ENCODE measurements around the gene KMT2B. TPM values are rescaled to one million over a fixed set of nuclear protein-coding genes. Genes with fewer than 3 reads are reported as not detected.
"Not testable (repeated sequence)": the region's sequence is repeated elsewhere in the genome, so short reads cannot be mapped to it uniquely, and the experiment has no call there.

Gene KMT2B
- polyA plus RNA-seq, 4 donors: 24.2 to 42.6 (median 34.2) TPM

DNA sequence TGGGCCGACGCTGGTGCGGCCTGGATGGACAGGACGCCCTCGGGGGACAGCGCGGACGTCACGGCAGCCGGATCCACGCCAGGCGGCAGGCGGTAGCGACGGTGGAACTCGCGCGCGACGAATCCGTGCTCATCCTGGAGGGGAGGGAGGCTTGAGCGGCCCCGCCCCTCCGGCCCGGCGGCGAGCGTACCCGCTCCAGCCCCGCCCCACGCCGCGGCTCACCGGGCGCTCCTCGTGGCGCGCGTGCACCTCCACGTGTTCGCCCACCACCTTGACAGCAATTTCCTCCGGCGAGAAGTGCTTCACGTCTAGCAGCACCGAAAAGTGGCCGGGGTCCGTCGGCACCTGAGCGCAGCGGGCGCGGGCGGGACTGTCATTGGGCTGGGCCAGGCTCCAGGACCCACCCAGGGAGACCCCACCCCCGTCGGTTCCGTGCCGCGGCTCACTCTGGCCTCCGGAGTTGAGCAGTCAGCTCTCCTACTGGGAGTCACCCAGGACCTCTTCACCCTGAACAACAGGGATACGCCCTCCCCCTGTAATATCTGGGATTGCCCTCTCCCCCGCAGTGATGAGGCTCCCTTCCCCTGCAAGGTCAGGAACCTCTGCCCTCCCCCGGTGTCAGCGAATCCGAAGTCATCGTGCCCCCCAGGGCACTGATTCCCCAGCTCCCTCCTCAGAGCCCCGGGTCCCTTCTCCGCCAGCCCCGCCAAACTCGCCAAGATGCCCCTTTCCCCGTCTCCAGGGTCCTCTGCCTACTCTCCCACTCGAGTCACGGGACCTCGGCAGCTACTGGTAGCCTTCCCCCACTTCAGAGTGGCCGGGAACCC, 38.0 kb downstream of the KMT2B start:
- no peak for DNase-seq (ENCODE audit: low read depth in 4 of 4, low spot score in 2 of 4)

DNA sequence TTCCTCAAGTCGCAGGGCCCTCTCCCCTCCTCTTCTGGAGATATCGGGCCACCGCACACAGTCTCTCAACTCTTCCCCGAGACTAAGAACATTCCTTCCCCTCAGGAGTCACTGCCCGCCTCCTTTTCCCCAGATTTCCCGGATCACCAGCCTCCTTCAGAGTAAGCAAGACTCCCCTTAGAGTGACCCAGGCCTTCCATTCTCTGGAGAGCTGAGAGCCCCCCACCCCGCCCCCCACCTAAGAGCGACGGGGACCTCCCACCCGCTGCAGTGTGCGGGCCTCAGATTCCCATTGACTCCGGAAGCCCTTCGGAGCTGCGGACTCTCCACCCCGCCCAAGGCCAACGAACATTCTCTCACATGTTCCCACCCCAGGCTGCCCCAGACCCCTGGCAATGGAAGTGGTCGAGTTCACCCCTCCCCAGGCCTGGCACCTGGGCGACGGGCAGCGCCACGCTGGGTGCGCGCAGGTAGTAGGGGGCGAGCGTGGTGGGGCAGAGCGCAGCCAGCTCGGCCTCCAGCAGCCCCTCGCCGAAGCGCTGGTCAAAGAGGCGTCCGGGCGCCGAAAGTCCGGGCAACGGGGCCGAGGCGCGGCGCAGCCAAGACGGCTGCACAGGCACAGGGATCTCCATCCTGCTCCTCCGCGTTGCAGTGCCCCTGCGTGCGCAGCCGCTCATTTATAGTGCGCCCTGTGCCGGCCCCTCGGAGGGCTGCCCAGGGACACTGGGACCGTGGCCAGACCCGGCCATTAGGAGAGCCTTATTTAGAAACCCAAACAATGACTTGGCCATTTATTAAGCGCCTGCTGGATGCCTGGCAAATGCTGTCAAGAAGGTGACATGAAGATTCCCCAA, 38.8 kb downstream of the KMT2B start, which contains the start of gene HSPB6:
Gene HSPB6, minus strand, starts transcription at position 653 of the 854 bp plus-strand sequence. Its CDS starts 21 bp downstream, at position 632.
- DNase-seq (ENCODE audit: low read depth in 4 of 4, low spot score in 2 of 4): no peak

DNA sequence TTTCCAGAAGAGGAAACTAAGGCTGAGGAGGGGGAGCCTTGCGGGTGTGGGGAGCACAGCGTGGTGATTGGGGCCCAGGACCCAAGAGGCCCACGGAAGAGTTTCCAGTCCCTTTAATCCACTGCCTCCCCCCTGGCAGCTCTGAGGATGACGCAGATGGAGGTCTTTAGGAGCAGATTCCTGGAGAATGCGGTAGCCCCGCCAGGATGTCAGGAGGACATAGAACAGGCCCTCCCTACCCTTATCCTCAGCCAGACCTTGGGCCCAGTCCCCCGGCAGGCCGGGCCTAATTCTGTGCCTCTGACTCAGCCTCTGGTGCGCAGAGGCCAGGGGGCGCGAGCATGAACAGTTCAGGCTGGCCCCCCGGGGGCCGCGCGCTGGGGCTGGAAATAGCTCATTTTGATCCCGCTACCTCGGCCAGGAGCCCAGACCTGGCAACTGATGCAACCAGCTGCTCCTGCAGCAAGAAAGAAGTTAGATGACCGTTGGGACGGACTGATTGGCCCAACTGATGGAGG, 39.5 kb downstream of the KMT2B start:
- DNase-seq (ENCODE audit: low read depth in 4 of 4, low spot score in 2 of 4): no peak

DNA sequence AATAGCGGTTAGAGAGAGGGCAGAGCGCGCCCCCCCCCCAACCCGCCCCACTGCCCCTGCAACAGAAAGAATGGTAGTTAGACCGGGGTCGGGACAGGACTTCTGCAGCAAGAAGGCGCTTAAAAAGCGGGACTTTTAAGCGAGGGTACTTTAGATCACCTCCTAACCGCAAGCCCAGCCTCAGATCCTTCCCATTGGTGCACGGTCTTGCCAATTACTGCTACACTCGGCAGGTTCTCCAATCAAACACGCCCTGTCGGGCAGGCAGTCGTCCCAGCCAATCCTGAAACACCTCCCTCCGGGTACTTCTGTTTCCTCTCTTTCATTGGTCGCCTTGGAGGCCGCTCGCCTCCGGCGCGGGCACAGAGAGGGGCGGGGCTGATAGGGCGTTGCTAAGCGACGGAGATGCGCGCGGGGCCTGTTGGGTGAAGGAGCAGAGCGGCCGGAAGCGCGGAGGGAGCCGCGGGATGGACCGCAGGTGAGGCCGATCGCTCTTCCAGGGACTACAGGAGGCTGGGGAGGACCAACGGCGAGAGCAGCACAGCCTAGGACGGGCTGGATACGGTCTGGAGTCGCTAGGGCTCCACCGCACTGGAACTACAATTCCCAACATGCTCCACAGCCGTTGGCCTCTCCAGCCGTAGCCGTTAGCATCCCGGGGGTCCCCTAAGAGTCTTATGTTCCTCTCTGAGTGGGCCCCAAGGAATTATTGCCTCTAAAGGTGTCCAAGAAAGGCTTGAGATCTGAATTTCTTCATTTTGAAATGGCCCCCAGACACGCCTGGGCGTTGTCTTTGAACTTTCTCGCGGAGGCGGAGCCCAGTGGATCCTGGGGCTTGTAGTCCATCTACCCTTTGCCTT, 40.2 kb downstream of the KMT2B start, which contains the start of gene PROSER3:
Gene PROSER3, plus strand, starts transcription at position 428 of the 860 bp plus-strand sequence. Its CDS starts 40 bp downstream, at position 468.
- DNase-seq (ENCODE audit: low read depth in 4 of 4, low spot score in 2 of 4): peak; percentile 95 to 99 (median 97)

DNA sequence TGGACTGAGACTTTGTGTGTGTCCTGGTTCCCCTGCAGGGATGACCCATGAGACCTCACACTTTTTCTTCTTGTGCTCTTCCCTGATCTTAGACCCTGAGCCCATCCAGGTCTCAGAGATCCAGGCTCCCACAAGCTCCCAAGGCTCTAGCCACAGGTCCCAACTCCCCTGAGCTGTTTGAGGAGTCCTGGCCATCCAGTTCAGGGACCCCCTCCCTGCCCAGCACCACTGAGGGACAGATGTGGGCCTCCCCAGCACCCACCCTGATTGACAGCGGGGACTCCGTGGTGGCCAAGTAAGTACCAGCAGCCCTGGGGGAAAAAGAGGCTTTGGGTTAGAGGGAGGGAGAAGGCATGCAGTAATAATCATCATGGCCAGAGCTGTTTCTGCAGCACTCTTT, 41.9 kb downstream of the KMT2B start:
- DNase-seq (ENCODE audit: low read depth in 4 of 4, low spot score in 2 of 4): no peak

DNA sequence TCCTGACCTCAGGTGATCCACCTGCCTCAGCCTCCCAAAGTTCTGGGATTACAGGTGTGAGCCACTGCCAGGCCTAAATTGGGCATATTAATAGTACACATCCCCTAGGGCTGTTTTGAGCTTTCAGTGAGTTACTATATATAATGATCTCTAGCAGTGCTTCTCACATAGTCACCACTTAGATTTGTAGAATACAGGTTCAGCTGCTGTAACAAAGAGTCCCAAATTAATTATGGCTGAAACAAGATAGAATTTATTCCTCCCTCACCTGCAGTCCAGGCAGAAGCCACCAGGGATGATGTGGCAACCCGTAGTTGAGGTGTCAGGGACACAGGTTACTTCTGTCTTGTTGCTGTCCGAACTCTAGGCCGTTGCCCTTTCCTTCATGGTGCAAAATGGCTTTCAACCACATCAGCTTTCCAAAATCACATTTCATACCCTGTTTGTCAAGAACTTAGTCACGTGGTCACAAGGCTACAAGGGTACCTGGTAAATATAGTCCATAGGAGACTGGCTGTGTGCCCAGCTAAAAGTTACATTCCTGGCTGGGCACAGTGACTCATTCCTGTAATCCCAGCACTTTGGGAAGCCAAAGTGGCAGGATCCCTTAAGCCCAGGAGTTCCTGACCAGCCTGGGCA, 43.0 kb downstream of the KMT2B start:
- no peak for DNase-seq (ENCODE audit: low read depth in 4 of 4, low spot score in 2 of 4)

DNA sequence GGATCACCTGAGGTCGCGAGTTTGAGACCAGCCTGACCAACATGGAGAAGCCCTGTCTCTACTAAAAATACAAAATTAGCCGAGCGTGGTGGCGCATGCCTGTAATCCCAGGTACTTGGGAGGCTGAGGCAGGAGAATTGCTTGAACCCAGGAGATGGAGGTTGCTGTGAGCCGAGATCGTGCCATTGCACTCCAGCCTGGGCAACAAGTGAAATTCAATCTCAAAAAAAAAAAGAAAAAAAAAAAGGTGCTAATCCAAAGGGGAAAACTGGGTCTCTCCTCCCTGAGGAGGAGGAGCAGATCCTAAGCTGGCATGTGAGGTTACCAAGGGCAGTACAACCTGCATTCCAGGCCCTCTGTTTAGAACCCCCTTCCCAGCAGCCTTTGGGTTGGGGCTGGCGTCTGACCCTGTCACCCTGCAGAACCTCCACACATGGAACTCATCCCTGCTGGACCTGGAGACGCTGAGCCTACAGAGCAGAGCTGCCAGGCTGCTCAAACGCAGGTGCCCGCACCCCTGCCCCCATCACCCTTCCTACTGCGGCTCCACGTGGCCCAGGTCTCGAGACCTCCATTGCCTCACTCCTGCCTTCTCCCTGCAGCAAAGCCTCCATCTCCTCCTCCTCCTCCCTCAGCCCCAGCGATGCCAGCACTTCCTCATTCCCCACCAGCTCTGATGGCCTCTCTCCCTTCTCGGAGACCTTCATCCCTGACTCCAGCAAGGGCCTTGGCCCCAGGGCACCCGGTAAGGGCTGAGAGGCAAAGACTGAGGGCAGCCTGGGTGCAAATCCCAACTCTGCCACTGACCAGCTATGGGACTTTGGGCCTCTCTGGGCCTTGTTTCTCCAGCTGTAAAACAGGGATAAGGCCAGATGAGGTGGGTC, 46.9 kb downstream of the KMT2B start:
- DNase-seq (ENCODE audit: low read depth in 4 of 4, low spot score in 2 of 4): no peak

DNA sequence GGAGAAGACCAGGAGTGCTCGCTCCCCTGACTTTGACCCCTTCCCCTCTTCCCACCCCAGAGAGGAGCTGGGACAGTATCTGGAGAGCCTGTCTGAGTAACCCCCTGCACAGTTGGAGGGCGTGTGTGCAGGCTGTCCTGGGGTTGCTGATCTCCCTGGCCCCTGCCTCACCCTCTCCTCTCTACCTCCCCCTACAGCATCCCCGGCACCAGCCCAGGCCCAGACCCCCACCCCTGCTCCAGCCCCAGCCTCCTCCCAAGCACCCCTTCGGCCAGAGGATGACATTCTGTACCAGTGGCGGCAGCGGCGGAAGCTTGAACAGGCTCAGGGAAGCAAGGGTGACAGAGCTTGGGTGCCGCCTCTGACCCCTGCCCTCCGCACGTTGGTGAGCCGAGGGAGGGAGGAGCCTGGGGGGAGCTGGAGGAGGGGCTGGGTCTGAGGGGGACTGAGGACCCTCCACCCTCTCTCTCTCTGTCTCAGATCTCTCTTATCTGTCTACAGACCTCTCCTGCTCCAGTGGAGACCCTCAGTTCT, 48.8 kb downstream of the KMT2B start:
- DNase-seq (ENCODE audit: low read depth in 4 of 4, low spot score in 2 of 4): no peak

DNA sequence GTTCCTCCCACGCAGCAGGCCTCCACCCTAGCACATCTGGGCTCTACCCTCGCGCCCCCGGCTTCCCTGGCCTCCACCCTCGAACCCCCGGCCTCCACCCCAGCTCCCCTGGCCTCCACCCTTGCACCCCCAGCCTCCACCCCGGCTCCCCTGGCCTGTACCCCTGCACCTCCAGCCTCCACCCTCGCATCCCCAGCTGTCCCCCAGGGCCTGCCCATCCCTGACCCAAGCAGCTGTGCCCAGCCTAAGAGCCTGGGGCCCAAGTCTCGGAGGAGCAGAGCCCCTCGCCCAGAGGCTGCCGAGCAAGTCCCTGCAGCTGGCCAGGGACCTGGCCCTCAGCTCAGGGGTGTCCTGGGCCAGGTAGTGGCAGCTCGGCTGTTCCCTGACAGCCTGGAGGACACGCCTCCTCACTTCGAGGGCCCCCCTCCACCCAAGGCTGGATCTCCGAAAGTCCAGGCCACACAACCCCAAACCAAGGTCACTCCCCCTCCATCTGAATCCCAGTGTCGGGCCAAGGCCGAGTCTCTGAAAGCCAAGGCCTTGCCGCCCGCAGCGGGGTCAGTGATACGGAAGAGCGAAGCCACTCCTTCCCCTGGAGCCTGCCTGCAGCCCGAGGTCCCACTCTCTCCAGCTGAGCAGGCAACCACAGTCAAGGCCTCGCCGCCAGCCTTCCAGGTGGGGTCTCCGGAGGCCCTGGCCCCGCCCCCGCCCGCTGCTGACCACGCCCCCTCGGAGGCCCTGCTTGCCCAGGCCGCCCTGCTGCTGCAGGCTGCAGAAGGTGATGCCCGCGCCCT, 49.7 kb downstream of the KMT2B start:
- no peak for DNase-seq (ENCODE audit: low read depth in 4 of 4, low spot score in 2 of 4)

DNA sequence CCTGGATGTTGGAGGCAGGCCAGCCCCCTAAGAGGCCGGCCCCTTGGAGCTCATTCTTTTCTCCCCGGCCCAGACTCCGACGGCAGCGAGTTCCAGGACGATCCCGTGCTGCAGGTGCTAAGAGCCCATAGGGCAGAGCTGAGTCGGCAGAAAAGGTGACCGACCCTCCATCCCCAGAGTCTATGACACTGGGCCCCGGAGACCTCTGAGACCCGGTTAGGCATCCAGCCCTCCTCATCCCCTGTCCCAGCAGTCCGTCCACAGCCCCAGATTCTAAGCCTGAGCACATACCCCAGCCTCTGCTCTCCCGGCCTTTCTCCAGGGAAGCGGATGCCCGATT, 50.2 kb downstream of the KMT2B start:
- DNase-seq (ENCODE audit: low read depth in 4 of 4, low spot score in 2 of 4): no peak

DNA sequence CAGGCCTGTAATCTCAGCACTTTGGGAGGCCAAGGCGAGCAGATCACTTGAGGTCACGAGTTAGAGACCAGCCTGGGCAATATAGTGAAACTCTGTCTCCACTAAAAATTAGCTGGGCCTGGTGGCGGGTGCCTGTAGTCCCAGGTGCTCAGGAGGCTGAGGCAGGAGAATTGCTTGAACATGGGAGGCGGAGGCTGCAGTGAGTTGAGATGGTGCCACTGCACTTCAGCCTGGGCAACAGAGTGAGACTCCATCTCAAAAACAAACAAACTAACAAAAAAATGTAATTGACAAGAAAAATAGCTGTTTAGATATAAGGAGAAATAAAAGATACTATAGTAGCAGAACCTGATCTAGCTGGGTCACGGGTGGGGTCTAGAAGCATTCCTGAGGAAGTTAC, 54.6 kb downstream of the KMT2B start:
- DNase-seq (ENCODE audit: low read depth in 4 of 4, low spot score in 2 of 4): not testable (repeated sequence)

DNA sequence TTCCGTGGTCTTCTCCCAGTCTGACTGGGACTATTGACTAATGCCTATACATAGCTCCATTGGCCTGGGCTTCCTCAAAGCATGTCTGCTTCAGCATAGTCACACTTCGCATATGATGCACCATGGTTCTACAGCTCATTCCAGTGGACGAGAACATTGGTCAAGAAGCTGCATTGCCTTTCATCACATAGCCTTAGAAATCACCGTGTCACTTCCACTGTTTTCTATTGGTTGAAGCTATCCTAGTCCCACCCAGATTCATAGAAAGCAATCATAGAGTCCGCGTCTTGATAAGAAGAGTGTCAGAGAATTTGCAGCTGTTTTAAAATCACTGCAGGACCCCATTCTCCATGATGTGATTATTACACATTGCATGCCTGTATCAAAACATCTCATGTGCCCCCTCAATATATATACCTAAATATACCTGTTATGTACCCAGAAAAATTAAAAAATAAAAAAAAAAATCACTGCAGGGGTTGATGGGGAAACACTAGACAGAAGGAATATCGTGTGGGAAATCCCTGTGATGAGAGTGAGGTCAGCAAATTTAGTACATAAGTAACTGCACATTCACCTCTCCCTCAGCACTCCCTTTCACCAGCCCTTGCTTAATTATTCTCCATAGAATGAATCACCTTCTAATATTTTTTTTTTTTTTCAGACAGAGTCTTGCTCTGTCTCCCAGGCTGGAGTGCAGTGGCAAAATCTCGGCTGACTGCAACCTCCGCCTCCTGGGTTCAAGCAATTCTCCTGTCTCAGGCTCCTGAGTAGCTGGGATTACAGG, 55.4 kb downstream of the KMT2B start:
- DNase-seq (ENCODE audit: low read depth in 4 of 4, low spot score in 2 of 4): no peak

DNA sequence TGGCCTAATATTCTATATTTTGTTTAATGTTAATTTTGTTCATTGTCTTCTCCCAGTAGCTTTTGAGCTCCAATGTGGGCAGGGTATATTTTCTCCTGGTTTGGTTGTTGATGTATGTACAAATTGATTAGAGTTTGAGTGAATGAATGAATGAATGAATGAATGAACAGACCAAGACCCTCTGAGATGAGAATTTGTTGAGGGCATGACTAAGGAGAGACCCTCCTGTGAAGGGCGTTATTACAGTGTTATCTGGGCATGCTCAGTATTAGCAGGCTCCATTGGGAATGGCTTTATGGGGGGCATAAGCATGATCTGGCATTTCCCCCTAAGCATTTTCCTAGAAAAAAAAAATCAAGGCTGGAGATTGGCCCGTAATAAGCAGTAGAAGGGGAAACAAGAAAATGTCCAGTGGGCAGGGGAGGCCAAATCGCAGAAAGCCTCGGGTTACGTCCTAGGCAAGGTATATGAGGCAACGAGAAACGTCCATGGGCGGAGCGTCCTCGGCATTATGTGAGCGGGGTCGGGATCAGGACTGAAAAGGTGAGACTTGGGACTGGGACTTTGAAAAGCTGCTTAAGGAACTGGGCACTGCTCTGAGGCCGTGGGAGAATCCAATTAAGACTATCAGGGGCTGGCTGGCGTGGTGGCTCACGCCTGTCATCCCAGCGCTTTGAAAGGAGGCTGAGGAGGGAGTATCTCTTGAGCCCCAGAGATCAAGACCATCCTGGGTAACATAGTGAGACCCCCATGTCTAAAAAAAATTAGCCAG, 56.7 kb downstream of the KMT2B start:
- no peak for DNase-seq (ENCODE audit: low read depth in 4 of 4, low spot score in 2 of 4)

DNA sequence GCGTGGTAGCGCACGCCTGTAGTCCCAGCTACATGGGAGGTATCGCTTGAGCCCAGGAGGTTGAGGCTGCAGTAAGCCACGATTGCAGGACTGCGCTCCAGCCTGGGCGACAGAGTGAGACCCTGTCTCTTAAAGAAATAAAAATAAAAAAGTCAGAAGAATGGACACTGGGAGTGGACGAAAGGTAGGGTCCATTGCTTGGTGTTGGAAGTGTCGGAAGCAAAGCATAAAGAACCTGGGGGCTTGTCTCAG, 57.2 kb downstream of the KMT2B start:
- no peak for DNase-seq (ENCODE audit: low read depth in 4 of 4, low spot score in 2 of 4)

DNA sequence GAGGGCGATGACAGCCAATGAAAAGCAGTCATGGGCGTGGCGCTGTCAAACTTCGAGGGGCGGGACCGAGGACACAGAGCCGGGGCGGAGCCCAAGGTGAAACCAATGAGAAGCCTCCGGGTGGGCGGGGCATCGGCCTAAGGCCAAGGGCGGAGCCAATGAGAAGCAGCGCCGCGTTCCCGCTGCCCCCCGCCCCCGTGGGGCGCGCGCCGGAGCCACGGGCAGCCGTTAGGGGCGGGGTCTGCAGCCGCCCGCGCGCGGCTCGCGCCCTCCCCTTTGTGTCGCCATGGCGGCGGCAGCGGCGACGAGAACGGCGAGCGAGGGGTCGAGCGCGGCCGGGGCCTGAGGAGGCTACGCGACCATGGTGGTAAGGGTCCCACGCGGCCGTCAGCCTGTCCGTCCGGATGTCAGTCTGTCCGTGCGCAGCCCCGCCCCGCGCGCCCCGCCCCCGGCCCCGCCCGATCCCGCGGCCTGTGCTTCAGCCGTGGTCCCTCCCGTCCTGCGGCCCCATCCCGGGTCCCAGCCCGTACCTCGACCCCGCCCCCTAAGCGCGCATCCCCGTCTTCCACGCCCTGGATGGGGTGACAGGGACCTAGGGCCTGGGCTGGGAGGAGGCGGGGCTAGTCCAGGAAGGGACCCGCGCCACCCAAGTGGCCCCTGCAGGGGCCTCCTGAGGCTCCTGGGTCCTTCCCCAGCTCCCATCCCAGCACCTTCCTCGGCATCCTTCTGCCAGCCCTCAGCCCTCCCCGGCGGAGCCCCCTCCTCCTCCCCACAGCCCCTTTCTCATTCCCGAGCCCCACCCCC, 57.7 kb downstream of the KMT2B start, which contains the start of gene ARHGAP33:
Gene ARHGAP33, plus strand, starts transcription at position 267 of the 804 bp plus-strand sequence. Its CDS starts 95 bp downstream, at position 362.
- peak; percentile 83 to 98 (median 96) for DNase-seq (ENCODE audit: low read depth in 4 of 4, low spot score in 2 of 4)
